ENCODE data around the gene ABCA8. TPM values are rescaled to one million over a fixed set of nuclear protein-coding genes. Genes with fewer than 3 reads are reported as not detected.
"Not testable (repeated sequence)": the region's sequence is repeated elsewhere in the genome, so short reads cannot be mapped to it uniquely, and the experiment has no call there.

Gene ABCA8
- total RNA-seq, 4 donors from 2014 or later = 235 to 365 (median 316) TPM

DNA sequence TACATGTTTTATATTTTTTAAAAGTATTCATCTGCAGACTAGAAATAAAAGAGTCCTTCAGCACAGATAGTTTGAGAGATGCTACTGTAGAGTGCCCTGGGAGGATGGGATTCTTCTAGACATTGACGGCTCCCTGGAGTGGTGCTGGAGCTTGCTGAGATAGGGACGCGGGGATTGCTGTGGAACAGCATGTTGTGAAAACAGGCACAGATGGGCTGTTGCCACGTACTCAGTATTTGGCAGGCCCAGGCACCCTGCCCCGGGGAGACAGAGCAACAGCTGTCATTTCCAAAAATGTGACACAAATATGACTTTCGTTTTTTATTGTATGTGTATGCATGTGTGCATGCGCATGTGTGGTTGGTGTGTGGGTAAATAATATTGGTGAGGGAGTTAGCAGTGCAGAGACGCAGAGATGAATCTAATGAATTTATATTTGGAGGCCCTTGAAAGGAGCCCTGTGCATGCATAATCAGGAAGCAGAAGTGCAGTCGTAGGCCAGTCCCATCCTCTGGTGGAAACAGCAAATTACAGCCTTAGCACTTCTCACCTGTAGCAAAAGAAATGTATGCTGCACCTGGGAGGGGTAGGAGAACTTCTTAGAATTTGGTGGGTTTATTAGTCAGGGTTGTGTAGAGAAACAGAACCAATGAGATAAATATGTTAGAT lies 6.2 kb upstream of the ABCA8 start:
- no peak for TF ChIP-seq EP300 (IDR thresholded peaks at IDR 0.05)
- TF ChIP-seq, protein P1, sequence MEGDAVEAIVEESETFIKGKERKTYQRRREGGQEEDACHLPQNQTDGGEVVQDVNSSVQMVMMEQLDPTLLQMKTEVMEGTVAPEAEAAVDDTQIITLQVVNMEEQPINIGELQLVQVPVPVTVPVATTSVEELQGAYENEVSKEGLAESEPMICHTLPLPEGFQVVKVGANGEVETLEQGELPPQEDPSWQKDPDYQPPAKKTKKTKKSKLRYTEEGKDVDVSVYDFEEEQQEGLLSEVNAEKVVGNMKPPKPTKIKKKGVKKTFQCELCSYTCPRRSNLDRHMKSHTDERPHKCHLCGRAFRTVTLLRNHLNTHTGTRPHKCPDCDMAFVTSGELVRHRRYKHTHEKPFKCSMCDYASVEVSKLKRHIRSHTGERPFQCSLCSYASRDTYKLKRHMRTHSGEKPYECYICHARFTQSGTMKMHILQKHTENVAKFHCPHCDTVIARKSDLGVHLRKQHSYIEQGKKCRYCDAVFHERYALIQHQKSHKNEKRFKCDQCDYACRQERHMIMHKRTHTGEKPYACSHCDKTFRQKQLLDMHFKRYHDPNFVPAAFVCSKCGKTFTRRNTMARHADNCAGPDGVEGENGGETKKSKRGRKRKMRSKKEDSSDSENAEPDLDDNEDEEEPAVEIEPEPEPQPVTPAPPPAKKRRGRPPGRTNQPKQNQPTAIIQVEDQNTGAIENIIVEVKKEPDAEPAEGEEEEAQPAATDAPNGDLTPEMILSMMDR (IDR thresholded peaks at IDR 0.05) = no peak
- TF ChIP-seq POLR2A (IDR thresholded peaks at IDR 0.05) = no peak
- H3K4me3 ChIP-seq = no peak overlapping the region
- no peaks in the 10 kb centered on the region for H3K36me3 ChIP-seq
- H3K27me3 ChIP-seq = no peaks in the 10 kb centered on the region
- 67% methylated on average over 9 of the region's 9 CpGs for WGBS, 2 donors
- peak overlapping the region in 1 of 4 donors; percentile 28 for H3K27ac ChIP-seq
- peak in 1 of 2 donors; percentile 17 for DNase-seq (ENCODE audit: low spot score in 2 of 2)
- H3K4me1 ChIP-seq = no peaks in the 10 kb centered on the region
- H3K9me3 ChIP-seq = no peaks in the 10 kb centered on the region

DNA sequence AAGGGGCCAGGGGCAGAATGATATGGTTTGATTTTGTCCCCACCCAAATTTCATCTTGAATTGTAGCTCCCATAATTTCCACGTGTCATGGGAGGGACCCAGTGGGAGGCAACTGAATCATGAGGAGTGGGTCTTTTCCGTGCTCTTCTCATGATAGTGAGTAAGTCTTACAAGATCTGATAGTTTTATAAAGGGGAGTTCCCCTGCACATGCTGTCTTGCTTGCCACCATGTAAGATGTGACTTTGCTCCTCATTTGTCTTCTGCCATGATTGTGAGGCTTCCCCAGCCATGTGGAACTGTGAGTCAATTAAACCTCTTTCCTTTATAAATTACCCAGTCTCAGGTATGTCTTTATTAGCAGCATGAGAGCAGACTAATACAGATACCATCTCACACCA lies 3.9 kb upstream of the ABCA8 start:
- not testable (repeated sequence) for H3K27ac ChIP-seq; H3K36me3 ChIP-seq; DNase-seq (ENCODE audit: low spot score in 2 of 2); H3K4me1 ChIP-seq; H3K4me3 ChIP-seq; H3K9me3 ChIP-seq; H3K27me3 ChIP-seq
- 92 to 98% methylated on average over 2 of the region's 2 CpGs for WGBS, 2 donors

DNA sequence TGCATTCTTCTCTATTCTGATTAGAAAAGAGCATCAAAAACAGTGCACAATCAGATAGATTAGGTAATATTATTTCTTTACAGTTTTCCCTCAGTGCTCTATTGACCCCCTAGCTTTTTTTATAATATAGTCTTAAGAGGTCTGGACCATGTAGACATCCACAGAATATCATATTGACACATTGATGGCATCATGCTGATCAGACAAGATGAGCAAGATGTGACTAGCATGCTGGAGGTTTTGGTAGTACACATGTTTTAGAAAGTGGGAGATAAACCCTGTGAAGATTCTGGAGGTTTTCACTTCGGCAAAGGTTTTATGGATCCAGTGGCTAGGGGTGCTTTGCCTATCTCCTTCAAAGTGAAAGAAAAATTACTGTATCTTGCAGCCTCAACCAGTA lies 2.8 kb upstream of the ABCA8 start:
- WGBS, 2 donors = 95 to 100% methylated on average over 1 of the region's 1 CpG
- peaks cover 0 to 7% (median 0%) of the 10 kb centered on the region in 4 donors for H3K4me1 ChIP-seq
- no peaks in the 10 kb centered on the region for H3K36me3 ChIP-seq
- no peaks in the 10 kb centered on the region for H3K9me3 ChIP-seq
- no peak for DNase-seq (ENCODE audit: low spot score in 2 of 2)
- H3K4me3 ChIP-seq = no peak overlapping the region
- TF ChIP-seq EP300 (IDR thresholded peaks at IDR 0.05) (no peak), POLR2A (IDR thresholded peaks at IDR 0.05) (no peak)
- TF ChIP-seq, protein P1 (IDR thresholded peaks at IDR 0.05) = no peak
- no peaks in the 10 kb centered on the region for H3K27me3 ChIP-seq
- H3K27ac ChIP-seq = no peak overlapping the region

DNA sequence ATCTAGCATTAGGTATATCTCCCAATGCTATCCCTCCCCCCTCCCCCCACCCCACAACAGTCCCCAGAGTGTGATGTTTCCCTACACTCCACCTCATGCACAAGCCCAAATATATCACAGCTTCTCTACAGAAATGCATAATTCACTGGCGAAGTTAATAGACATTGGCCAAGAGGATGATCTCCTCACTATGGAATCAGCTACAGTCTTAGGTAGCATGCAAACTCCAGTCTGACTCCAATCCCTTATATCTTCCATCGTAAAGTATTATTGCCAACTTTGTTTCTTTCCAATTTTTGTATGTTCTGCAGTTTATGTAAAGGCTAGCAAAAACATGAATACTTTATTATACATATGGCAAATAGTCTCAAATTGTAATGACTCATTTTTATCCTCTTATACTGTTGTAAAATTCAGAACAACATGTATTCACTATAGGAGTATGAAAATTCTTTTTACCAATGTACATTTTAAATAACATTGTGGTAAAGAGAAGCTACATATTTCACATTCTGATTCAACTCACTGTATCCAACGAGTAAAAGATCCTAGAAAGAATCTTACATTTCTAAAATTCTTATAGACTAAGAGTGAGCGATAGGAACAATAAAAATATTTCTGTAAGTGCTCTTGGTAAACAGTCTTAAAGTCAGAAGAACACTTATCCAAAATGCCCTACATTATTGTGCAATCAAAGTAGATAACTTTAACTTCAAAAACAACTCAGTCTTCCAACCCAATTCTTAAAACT lies 871 bp downstream of the ABCA8 start:
- peak overlapping the region; percentile 51 to 87 (median 78) for H3K27ac ChIP-seq
- peaks cover 0 to 12% (median 0%) of the 10 kb centered on the region in 4 donors for H3K4me1 ChIP-seq
- 28 to 30% methylated on average over 4 of the region's 4 CpGs for WGBS, 2 donors
- TF ChIP-seq POLR2A (IDR thresholded peaks at IDR 0.05) (no peak), EP300 (IDR thresholded peaks at IDR 0.05) (no peak)
- TF ChIP-seq, protein P1 (IDR thresholded peaks at IDR 0.05) = no peak
- DNase-seq (ENCODE audit: low spot score in 2 of 2) = no peak
- no peaks in the 10 kb centered on the region for H3K36me3 ChIP-seq
- no peaks in the 10 kb centered on the region for H3K27me3 ChIP-seq
- no peaks in the 10 kb centered on the region for H3K9me3 ChIP-seq
- peak overlapping the region; percentile 31 to 54 (median 41) for H3K4me3 ChIP-seq

DNA sequence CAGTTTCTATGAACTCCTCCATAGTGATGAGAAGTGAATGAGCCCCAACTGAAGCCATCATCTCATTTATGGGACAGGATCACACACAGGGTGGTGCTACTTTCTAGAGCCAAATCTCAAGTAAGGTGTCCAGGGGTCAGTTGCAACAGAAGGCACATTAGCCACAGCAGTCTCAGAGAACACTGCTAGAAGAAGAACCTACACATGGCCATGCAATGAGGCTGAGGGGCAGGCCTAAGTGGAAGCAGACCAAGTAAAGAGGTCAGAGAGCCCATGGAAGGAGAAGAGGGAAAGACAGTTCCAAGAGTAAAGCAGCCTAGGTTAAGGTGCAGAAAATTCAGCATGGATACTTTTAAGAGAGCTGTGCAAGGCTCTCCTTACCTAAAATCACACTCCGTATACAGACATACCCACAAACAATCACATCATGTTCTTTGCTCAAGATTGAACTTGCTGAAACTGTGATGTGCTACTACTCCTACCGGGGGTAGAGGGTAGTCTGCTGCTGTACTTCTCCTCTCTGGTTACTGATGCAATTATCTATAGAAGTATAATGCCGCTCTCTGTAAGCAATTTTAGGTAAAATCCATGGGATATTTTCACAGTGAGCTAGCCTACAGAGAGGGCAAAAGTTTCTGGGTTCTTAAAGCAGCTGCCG lies 1.7 kb downstream of the ABCA8 start:
- WGBS, 2 donors = 36% methylated on average over 4 of the region's 4 CpGs
- DNase-seq (ENCODE audit: low spot score in 2 of 2) = no peak
- Histone ChIP-seq H3K9me3 (no peaks in the 10 kb centered on the region), H3K4me1 (peaks cover 0 to 12% (median 0%) of the 10 kb centered on the region in 4 donors), H3K36me3 (no peaks in the 10 kb centered on the region), H3K27ac (peak overlapping the region in 3 of 4 donors; percentile 71 to 87 (median 86)), H3K4me3 (peak overlapping the region; percentile 31 to 54 (median 41)), H3K27me3 (no peaks in the 10 kb centered on the region)
- TF ChIP-seq POLR2A (IDR thresholded peaks at IDR 0.05) (no peak), EP300 (IDR thresholded peaks at IDR 0.05) (no peak)

DNA sequence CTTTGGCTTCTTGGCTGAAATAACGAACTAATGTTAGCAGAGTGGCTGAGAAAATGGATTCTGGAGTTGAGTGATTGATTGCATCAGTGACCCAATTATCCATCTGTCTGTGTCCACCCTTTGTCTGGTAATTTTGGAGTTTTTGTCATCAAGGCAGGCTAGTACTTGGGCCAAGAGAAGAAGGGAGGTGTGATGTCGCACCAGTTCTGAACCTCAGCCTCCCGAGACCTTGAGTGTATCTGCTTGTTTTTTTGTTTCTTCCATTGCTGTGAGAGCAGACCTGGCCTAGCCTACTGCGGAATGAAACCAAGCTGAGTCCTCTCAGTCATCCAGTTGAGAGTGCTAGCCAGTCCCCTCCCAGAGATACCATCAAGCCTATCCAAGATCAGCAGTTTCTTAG lies 4.5 kb downstream of the ABCA8 start:
- Histone ChIP-seq H3K4me1 (peaks cover 0 to 11% (median 0%) of the 10 kb centered on the region in 4 donors), H3K9me3 (no peaks in the 10 kb centered on the region), H3K27ac (peak overlapping the region in 2 of 4 donors; percentile 38 to 39), H3K4me3 (no peak overlapping the region), H3K27me3 (no peaks in the 10 kb centered on the region), H3K36me3 (peaks cover 0 to 13% (median 0%) of the 10 kb centered on the region in 3 donors)
- WGBS, 2 donors = 72 to 79% methylated on average over 4 of the region's 4 CpGs
- TF ChIP-seq EP300 (IDR thresholded peaks at IDR 0.05) (no peak), POLR2A (IDR thresholded peaks at IDR 0.05) (no peak)
- TF ChIP-seq, protein P1 (IDR thresholded peaks at IDR 0.05) = no peak
- DNase-seq (ENCODE audit: low spot score in 2 of 2) = no peak

DNA sequence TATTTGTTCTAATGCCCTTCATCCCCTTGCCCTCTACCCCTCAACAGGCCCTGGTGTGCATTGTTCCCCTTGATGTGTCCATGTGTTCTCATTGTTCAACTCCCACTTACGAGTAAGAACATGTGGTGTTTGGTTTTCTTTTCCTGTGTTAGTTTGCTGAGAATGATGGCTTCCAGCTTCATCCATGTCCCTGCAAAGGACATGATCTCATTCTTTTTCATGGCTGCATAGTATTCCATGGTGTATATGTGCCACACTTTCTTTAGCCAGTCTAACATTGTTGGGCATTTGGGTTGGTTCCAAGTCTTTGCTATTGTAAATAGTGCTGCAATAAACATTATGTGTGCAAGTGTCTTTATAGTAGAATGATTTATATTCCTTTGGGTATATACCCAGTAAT lies 7.3 kb downstream of the ABCA8 start:
- H3K4me1 ChIP-seq = peaks cover 0 to 21% (median 0%) of the 10 kb centered on the region in 4 donors
- not testable (repeated sequence) for H3K9me3 ChIP-seq; H3K4me3 ChIP-seq; H3K27ac ChIP-seq; H3K27me3 ChIP-seq; DNase-seq (ENCODE audit: low spot score in 2 of 2)
- 95 to 96% methylated on average over 1 of the region's 1 CpG for WGBS, 2 donors
- peaks cover 0 to 13% (median 0%) of the 10 kb centered on the region in 3 donors for H3K36me3 ChIP-seq
